Progenitor cell of endocrine pancreas (in vitro differentiated cells): Measurements from ENCODE around the gene PARP16. TPM values are rescaled to one million over a fixed set of nuclear protein-coding genes. Genes with fewer than 3 reads are reported as not detected.

Experiments
- DNase-seq: peaks from one replicate; pipeline ENCODE4 v3.0.0; 2021; ENCODE audit warnings: low spot score; ENCODE audit not compliant: unreplicated experiment
- H3K27ac Mint-ChIP-seq: 2 replicates; pipeline ENCODE4 v1.8.0; 2021; ENCODE audit warnings: mild to moderate bottlenecking, moderate library complexity, mixed read lengths
- H3K27me3 Mint-ChIP-seq: 2 replicates; pipeline ENCODE4 v1.8.0; 2021; ENCODE audit warnings: mixed read lengths
- H3K36me3 Mint-ChIP-seq: 2 replicates; pipeline ENCODE4 v1.8.0; 2022; ENCODE audit warnings: mixed read lengths; ENCODE audit not compliant: insufficient read depth
- H3K4me1 Mint-ChIP-seq: 2 replicates; pipeline ENCODE4 v1.8.0; 2021; ENCODE audit warnings: low read depth, mixed read lengths
- H3K4me3 Mint-ChIP-seq: 2 replicates; pipeline ENCODE4 v1.8.0; 2021; ENCODE audit warnings: low read depth, mild to moderate bottlenecking, moderate library complexity, mixed read lengths
- H3K9me3 Mint-ChIP-seq: 2 replicates; pipeline ENCODE4 v1.8.0; 2021; ENCODE audit warnings: low read depth, mixed read lengths
- total RNA-seq: library from RNA; stranded (reverse); gene quantifications from 2 replicates; pipeline ENCODE4 v1.2.1, GENCODE V29; 2021
- TF ChIP-seq, protein P1 (sequence below): fragments of 200-600 bp; sonication (generic); IDR thresholded peaks from one replicate; pipeline ENCODE4 v1.5.0; 2021; ENCODE audit warnings: antibody characterized with exemption, mild to moderate bottlenecking; ENCODE audit not compliant: unreplicated experiment

PARP16 gene
- total RNA-seq, 1 donor from 2014 or later, result 10.5 TPM

DNA sequence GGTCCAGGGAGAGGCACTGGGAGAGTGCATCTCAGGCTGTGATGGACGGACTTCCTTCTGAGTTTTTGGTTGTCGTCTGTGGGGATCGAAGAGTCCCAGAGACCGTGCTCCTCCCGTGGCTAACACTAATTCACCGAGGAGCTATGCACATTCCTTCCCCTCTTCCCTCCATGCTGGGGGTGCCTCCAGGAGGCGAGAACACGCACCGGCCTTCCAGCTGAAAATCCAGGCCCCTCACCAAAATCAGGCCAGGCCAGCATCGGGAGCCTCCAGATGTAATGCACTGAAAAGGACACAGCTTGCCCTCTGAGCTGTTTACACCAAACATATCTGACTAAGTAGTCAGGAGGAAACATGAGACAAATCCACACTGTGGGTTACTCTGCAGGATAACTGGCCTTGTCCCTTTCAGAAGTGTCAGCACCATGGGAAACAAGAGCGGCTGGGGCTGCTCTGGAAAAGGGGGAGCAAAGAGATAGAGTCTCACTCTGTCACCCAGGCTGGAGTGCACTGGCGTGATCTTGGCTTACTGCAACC lies 23.3 kb upstream of the PARP16 start:
- DNase-seq, result no peak
- H3K36me3 Mint-ChIP-seq, result no peaks in the 10 kb centered on the region
- H3K9me3 Mint-ChIP-seq, result no peaks in the 10 kb centered on the region
- no peak overlapping the region for H3K4me3 Mint-ChIP-seq
- peaks cover 15% of the 10 kb centered on the region for H3K4me1 Mint-ChIP-seq
- peak overlapping the region; percentile 4 for H3K27ac Mint-ChIP-seq
- TF ChIP-seq, protein P1, sequence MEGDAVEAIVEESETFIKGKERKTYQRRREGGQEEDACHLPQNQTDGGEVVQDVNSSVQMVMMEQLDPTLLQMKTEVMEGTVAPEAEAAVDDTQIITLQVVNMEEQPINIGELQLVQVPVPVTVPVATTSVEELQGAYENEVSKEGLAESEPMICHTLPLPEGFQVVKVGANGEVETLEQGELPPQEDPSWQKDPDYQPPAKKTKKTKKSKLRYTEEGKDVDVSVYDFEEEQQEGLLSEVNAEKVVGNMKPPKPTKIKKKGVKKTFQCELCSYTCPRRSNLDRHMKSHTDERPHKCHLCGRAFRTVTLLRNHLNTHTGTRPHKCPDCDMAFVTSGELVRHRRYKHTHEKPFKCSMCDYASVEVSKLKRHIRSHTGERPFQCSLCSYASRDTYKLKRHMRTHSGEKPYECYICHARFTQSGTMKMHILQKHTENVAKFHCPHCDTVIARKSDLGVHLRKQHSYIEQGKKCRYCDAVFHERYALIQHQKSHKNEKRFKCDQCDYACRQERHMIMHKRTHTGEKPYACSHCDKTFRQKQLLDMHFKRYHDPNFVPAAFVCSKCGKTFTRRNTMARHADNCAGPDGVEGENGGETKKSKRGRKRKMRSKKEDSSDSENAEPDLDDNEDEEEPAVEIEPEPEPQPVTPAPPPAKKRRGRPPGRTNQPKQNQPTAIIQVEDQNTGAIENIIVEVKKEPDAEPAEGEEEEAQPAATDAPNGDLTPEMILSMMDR, result no peak
- H3K27me3 Mint-ChIP-seq, result no peaks in the 10 kb centered on the region

DNA sequence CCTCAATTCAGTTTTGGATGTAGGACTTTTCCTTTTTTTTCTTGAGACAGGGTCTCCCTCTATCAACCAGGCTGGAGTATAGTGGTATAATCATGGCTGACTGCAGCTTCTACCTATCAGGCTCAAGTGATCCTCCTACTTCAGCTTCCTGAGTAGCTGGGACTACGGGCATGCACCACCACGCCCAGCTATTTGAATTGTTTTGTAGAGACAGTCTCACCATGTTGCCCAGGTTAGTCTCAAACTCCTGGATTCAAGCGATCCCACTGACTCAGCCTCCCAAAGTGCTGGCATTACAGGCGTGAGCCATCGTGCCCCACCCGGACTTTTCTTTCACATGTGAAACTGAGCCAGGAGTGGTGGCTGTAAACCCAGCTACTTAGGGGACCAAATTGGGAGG lies 21.3 kb upstream of the PARP16 start:
- no peaks in the 10 kb centered on the region for H3K36me3 Mint-ChIP-seq
- no peaks in the 10 kb centered on the region for H3K9me3 Mint-ChIP-seq
- H3K4me3 Mint-ChIP-seq, result no peak overlapping the region
- no peaks in the 10 kb centered on the region for H3K27me3 Mint-ChIP-seq
- no peak for DNase-seq
- no peak overlapping the region for H3K27ac Mint-ChIP-seq
- TF ChIP-seq, protein P1, result no peak
- peaks cover 15% of the 10 kb centered on the region for H3K4me1 Mint-ChIP-seq

DNA sequence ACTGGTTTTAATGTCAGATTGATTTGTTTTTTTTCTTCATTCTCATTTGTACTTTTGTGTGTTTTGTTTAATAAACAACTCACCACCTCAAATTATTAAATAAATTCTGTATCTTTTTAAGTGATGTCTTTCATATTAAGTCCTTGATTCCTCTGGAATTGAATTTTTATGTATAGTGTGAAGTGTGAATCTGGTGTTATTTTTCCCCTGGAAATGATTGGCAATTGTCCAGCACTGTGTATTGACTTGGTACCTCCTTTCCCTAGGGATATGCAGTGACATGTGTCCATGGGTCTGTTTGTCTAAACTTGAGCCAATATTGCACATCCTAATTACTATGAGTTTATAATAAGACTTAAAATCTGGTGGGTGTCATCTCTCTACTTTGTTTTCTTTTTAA lies 19.9 kb upstream of the PARP16 start:
- Mint-ChIP-seq H3K4me1 (peaks cover 5% of the 10 kb centered on the region), H3K27me3 (no peaks in the 10 kb centered on the region), H3K9me3 (no peaks in the 10 kb centered on the region), H3K4me3 (no peak overlapping the region), H3K27ac (peak overlapping the region; percentile 88), H3K36me3 (no peaks in the 10 kb centered on the region)
- DNase-seq, result no peak
- TF ChIP-seq, protein P1, result no peak

DNA sequence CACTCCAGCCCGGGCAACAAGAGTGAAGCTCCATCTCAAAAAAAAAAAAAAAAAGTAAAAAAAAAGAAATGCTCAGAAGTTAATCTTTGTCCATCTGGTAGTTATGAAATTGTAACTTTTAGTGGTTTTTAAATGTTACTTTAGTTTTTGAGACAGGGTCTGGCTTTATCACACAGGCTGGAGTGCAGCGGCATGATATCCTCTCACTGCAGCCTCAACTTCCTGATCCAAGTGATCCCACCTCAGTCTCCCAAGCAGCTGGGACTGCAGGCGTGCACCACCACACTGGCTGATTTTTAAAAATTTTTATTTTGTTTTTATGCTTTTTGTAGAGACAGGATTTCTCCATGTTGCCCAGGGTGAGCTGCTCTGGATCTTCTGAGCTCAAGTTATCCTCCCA lies 19.1 kb upstream of the PARP16 start:
- no peak for DNase-seq
- no peak overlapping the region for H3K4me3 Mint-ChIP-seq
- peak overlapping the region; percentile 88 for H3K27ac Mint-ChIP-seq
- no peaks in the 10 kb centered on the region for H3K9me3 Mint-ChIP-seq
- H3K36me3 Mint-ChIP-seq, result no peaks in the 10 kb centered on the region
- TF ChIP-seq, protein P1, result no peak
- no peaks in the 10 kb centered on the region for H3K27me3 Mint-ChIP-seq
- H3K4me1 Mint-ChIP-seq, result peaks cover 3% of the 10 kb centered on the region

DNA sequence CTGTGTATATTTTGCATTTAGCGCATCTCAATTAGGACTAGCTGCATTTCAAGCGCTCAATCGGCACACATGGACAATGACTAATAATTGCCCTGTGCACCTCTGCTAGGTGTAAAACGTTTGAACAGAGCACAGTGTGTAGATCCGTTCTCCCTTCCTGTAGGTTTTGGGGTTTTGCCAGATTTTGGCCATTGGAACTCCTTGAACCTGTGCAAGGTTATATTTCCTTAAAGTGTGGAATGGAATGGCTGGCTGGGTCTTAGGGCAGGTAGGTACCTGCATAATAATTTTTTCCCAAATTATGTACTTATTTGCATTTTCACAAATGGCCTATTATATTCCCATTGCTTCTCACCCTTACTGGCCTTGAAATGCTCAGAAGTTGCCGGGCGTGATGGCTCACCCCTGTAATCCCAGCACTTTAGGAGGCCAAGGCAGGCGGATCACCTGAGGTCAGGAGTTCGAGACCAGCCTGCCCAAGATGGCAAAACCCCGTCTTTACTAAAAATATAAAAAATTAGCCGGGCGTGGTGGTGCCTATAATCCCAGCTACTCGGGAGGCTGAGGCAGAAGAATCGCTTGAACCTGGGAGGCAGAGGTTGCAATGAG lies 18.6 kb upstream of the PARP16 start:
- no peaks in the 10 kb centered on the region for H3K27me3 Mint-ChIP-seq
- peak overlapping the region; percentile 35 for H3K4me3 Mint-ChIP-seq
- no peaks in the 10 kb centered on the region for H3K9me3 Mint-ChIP-seq
- H3K4me1 Mint-ChIP-seq, result peaks cover 3% of the 10 kb centered on the region
- no peaks in the 10 kb centered on the region for H3K36me3 Mint-ChIP-seq
- peak overlapping the region; percentile 100 for H3K27ac Mint-ChIP-seq
- TF ChIP-seq, protein P1, result no peak
- DNase-seq, result no peak
